Central memory CD8-positive, alpha-beta T cell (primary cell): Measurements from ENCODE around the gene A4GALT.

Experiments
- ATAC-seq: fragments of 150-1000 bp; cut with Tn5 transposase; replicated peaks from 2 replicates; pipeline ENCODE4 v1.10.0; 2022; ENCODE audit warnings: mild to moderate bottlenecking, moderate FRiP score, moderate number of reproducible peaks; ENCODE audit not compliant: poor library complexity, severe bottlenecking; ENCODE audit errors: extremely low read depth
- DNase-seq, 2 donors: peaks; one replicate each; pipeline ENCODE4 v3.0.0; 2021; ENCODE audit warnings: low spot score in 2 of 2
- H3K27ac Mint-ChIP-seq: one replicate; pipeline ENCODE4 v1.8.0; 2022; ENCODE audit warnings: low read depth, mild to moderate bottlenecking, moderate library complexity, mixed read lengths
- H3K27me3 Mint-ChIP-seq: one replicate; pipeline ENCODE4 v1.8.0; 2022; ENCODE audit warnings: mixed read lengths
- H3K36me3 Mint-ChIP-seq: one replicate; pipeline ENCODE4 v1.8.0; 2022; ENCODE audit warnings: mild to moderate bottlenecking, moderate library complexity, mixed read lengths; ENCODE audit not compliant: insufficient read depth
- H3K4me1 Mint-ChIP-seq: one replicate; pipeline ENCODE4 v1.8.0; 2022; ENCODE audit warnings: mixed read lengths
- H3K4me3 Mint-ChIP-seq: one replicate; pipeline ENCODE4 v1.8.0; 2022; ENCODE audit warnings: mild to moderate bottlenecking, moderate library complexity, mixed read lengths
- H3K9me3 Mint-ChIP-seq: one replicate; pipeline ENCODE4 v1.8.0; 2022; ENCODE audit warnings: mixed read lengths

Gene A4GALT

GRCh38 chr22:42693763-42694683, 26.6 kb downstream of the A4GALT start:
- peaks cover 2% of the 10 kb centered on the region for H3K36me3 Mint-ChIP-seq
- H3K4me3 Mint-ChIP-seq, result no peak overlapping the region
- H3K9me3 Mint-ChIP-seq, result no peaks in the 10 kb centered on the region
- H3K27ac Mint-ChIP-seq, result no peak overlapping the region
- ATAC-seq (no peak), DNase-seq (no peak)
- no peaks in the 10 kb centered on the region for H3K4me1 Mint-ChIP-seq
- H3K27me3 Mint-ChIP-seq, result no peaks in the 10 kb centered on the region

DNA sequence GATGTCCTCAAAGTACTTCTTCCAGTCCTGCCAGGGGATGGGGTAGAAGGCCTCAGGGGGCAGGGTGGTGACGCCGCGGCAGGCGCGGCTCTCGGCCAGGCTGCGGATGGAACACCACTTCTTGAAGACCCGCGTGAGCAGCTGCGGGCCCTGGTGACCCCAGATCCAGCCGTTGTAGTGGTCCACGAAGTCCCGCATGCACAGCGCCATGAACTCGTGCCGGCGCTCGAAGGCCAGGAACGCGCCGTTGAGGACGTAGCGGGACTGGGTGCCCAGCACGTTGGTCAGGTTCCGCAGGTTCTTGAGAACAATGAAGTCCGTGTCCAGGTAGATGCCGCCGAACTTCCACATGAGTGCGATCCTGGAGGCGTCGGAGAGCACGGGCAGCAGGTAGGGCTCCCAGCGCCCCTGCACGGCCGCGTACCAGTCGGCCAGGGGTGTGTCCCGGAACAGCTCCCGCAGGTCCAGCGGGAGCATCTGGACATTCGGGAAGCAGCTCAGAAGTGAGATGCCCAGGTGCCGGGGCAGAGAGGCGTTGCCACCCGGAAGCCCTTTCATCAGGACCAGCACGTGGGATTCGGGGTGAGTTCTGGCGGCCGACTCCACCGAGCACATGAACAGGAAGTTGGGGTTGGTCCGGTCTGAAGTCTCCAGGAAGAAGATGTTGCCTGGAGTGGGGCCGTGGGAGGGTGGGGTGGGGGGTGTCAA, 27.5 kb downstream of the A4GALT start:
- Mint-ChIP-seq H3K4me1 (no peaks in the 10 kb centered on the region), H3K27me3 (no peaks in the 10 kb centered on the region), H3K4me3 (no peak overlapping the region), H3K27ac (no peak overlapping the region), H3K36me3 (peaks cover 2% of the 10 kb centered on the region), H3K9me3 (no peaks in the 10 kb centered on the region)
- no peak for DNase-seq
- ATAC-seq, result no peak

DNA sequence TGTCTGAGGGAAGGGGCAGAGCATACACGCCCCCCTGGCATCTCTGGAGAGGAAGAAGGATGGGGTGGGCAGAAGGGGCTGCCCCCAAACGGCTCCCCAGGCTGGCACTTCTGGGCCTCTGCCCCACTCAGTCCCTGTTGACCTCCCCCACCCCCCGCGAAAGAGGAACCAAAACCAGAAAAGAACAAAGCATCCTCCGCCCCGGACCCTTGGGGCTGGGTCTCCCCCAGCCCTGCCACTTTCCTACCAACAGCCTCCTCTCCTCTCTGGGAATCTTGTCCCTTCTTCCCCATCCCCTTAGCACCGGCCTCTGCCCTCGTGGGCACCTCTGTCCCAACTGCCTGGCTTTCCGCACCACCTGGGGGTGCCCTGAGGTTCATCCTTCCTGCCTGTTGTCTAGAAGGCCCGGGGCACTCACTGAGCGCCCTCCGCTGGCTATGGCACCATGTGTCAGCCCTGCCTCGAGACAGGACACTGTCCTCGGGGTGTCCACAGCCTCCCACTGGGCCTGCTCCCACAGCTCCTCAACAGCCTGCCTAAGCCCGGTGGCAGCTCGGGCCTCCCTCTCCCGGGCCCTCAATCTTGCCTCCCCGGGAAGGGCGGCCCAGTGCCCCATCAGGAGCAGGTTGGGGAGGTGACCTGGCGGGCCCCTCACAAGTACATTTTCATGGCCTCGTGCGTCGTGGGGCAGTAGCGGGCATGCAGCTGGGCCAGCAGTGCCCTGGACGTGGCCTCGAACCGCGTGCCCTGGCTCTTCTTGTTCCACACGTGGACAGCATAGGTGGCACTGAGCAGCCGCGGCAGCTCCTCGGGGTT, 28.2 kb downstream of the A4GALT start:
- ATAC-seq (no peak), DNase-seq (no peak)
- Mint-ChIP-seq H3K27ac (peak overlapping the region; percentile 79), H3K9me3 (no peaks in the 10 kb centered on the region), H3K36me3 (no peaks in the 10 kb centered on the region), H3K4me3 (no peak overlapping the region), H3K27me3 (no peaks in the 10 kb centered on the region), H3K4me1 (no peaks in the 10 kb centered on the region)

DNA sequence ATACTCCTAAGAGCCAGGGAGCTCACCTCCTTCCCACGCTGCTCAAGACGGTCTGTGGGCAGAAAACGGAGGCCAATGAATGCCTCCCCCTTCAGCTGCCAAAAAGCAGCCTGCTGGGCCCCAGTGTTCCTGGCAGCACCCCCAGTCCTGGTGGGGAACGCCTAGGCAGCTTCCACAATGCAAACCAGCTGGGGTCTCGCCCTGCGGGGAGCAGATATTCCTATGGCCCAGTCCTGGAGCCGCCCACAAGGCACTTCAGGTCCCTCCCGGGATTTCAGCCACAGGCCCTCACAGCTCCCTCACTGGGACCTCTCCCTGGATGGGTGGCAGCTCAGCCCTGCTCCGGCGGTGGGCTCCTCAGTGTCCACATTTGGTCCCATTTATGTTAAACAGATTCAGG, 29.2 kb downstream of the A4GALT start:
- Mint-ChIP-seq H3K9me3 (no peaks in the 10 kb centered on the region), H3K4me3 (no peak overlapping the region), H3K4me1 (no peaks in the 10 kb centered on the region), H3K27me3 (no peaks in the 10 kb centered on the region), H3K36me3 (no peaks in the 10 kb centered on the region), H3K27ac (no peak overlapping the region)
- ATAC-seq, result no peak
- DNase-seq, result no peak

- DNase-seq (no peak), ATAC-seq (no peak)
- Mint-ChIP-seq H3K27ac (no peak overlapping the region), H3K4me3 (no peak overlapping the region), H3K27me3 (peaks cover 5% of the 10 kb centered on the region), H3K9me3 (no peaks in the 10 kb centered on the region), H3K36me3 (no peaks in the 10 kb centered on the region), H3K4me1 (no peaks in the 10 kb centered on the region)
Measured at GRCh38 chr22:42688241-42689211, 32.1 kb downstream of the A4GALT start.

DNA sequence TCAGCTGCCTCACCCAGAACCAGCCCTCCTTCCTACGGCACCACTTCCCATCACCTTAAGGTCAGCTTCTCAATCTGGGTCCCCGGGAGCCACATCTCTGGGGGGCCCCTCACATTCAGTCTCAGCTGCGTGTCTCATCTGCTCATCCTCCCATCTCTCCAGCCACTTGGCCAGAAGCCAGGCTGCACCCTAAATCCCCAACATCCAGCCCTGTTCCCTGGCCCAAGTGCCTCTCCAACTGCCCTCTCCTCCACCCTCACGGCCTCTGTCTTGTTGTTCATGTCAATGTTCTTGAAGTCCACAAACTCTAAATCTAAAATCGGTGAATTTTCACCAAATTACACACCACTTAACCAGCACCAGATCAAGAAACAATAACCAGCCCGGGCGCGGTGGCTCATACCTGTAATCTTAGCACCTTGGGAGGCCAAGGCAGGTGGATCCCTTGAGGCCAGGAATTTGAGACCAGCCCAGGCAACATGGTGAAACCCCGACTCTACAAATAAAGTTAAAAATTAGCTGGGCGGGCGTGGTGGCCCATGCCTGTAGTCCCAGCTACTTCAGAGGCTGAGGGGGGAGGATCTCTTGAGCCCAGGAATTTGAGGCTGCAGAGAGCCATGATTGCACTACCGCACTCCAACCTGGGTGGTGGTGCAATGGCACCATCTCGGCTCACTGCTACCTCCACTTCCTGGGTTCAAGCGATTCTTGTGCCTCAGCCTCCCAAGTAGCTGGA, 33.7 kb downstream of the A4GALT start:
- no peak for DNase-seq
- peaks cover 15% of the 10 kb centered on the region for H3K27me3 Mint-ChIP-seq
- no peaks in the 10 kb centered on the region for H3K36me3 Mint-ChIP-seq
- no peak overlapping the region for H3K27ac Mint-ChIP-seq
- H3K4me3 Mint-ChIP-seq, result no peak overlapping the region
- no peaks in the 10 kb centered on the region for H3K4me1 Mint-ChIP-seq
- ATAC-seq, result no peak
- no peaks in the 10 kb centered on the region for H3K9me3 Mint-ChIP-seq

DNA sequence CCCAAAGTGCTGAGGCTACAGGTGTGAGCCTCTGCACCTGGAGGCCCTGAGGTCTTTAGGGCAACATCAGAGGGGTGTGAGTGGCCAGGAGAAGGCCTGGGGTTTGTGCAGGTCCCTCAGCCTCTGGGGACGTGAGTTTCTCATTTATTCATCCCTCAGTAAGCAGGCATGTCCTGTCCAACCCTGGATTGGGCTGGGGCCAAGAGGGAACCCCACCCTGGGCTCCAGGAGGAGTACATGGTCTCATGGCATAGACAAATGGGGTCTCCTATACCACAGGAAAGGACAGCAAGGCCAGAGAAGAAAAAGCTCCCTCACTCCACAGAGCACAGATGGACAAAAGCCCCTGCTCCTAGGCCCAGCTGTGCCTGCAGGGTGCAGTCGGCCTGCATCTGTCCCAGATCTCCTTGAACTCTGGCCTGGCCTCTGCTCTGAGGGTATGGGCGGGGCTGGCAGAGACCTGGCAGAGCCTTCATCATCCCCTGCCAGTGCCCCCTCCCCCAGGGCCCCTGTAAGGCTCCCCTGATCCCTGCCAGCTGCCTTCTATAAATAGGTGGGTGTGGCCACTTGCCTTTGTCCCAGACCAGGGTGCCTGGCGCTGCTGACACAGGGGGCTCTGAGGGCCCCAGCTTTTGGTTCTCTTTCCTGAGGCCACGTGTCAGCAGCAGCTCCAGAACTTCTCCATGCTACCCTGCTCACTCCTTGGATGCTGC, 34.6 kb downstream of the A4GALT start:
- H3K27ac Mint-ChIP-seq, result no peak overlapping the region
- peaks cover 15% of the 10 kb centered on the region for H3K27me3 Mint-ChIP-seq
- no peaks in the 10 kb centered on the region for H3K36me3 Mint-ChIP-seq
- no peak overlapping the region for H3K4me3 Mint-ChIP-seq
- no peaks in the 10 kb centered on the region for H3K4me1 Mint-ChIP-seq
- ATAC-seq, result no peak
- no peak for DNase-seq
- no peaks in the 10 kb centered on the region for H3K9me3 Mint-ChIP-seq

DNA sequence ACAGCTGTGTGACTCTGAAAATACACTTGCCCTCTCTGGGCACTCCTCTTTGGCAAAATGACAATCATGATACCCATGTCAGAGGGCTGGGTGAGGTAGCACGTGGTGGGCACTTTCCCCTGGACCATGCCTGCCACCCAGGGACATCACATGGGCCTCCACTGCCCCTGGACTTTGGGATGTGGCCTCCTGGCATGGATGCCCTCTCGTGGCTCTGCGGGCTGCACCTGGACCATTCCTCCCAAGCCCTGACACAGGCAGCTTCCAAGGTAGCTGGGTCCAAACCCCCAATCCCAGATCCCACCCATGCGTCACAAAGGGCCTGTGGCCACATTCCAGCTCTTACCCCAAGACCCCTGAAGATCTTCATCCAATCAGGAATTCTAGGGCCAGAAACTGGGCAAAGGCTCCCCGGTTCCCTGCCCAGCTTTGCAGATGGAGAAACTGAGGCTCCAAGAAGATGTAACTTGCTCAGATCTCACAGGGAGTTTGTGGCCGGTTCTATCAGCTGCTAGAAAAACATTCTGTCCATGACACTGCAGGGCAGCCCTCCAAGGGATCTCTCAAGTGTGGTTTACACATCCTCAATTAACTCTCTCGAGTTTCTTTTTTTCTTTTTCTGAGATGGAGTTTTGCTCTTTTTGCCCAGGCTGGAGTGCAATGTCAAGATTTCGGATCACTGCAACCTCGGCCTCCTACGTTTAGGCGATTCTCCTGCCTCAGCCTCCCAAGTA, 36.0 kb downstream of the A4GALT start:
- Mint-ChIP-seq H3K27me3 (peaks cover 15% of the 10 kb centered on the region), H3K27ac (no peak overlapping the region), H3K4me3 (no peak overlapping the region), H3K36me3 (no peaks in the 10 kb centered on the region), H3K4me1 (no peaks in the 10 kb centered on the region), H3K9me3 (peaks cover 2% of the 10 kb centered on the region)
- no peak for DNase-seq
- ATAC-seq, result no peak

- Mint-ChIP-seq H3K9me3 (peaks cover 5% of the 10 kb centered on the region), H3K4me1 (no peaks in the 10 kb centered on the region), H3K36me3 (no peaks in the 10 kb centered on the region), H3K4me3 (no peak overlapping the region), H3K27me3 (peaks cover 15% of the 10 kb centered on the region), H3K27ac (no peak overlapping the region)
- ATAC-seq (no peak), DNase-seq (no peak)
Measured at GRCh38 chr22:42683578-42684283, 36.9 kb downstream of the A4GALT start.
